Measurements from ENCODE around the gene GALNT14.

Gene GALNT14

GRCh38 chr2:30940839-30941238 is 197.4 kb downstream of the GALNT14 start:
- H3K4me1 ChIP-seq (ENCODE audit: control insufficient read depth, insufficient read depth, low read length, poor library complexity, severe bottlenecking): no peaks in the 10 kb centered on the region
- no peaks in the 10 kb centered on the region for H3K36me3 ChIP-seq (ENCODE audit: control insufficient read depth, insufficient read depth, low read length)
- H3K27ac ChIP-seq (ENCODE audit: insufficient read depth, low read length, poor library complexity, severe bottlenecking): no peak overlapping the region
- H3K27me3 ChIP-seq (replicated peaks; ENCODE audit: control insufficient read depth, insufficient read depth, low read length, poor library complexity, severe bottlenecking): no peaks in the 10 kb centered on the region
- H3K9me3 ChIP-seq (ENCODE audit: control insufficient read depth, low read length): no peaks in the 10 kb centered on the region
- no peak for DNase-seq
- no peak overlapping the region for H3K4me3 ChIP-seq (ENCODE audit: insufficient read depth, low read depth, low read length, poor library complexity, severe bottlenecking)

DNA sequence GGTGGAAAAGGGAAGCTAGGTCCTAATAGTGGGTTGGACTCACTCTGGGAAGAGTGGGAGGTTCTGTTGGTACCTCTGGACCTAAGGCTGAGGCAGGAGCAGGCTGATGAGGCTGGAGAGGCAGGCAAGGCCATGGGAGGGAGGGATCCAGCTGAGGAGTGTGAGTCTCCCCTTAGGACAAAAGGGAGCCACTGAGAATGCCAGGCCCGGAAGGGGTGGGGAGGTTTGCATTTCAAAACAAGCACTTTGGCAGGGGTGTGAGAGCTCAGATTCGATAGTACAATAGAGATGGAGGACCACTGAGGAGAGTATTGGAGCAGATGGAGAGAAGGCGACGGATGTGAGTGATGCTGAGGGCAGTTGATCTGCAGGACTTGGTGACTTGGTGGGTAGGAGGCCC is 198.9 kb downstream of the GALNT14 start:
- H3K36me3 ChIP-seq (ENCODE audit: control insufficient read depth, insufficient read depth, low read length): no peaks in the 10 kb centered on the region
- no peaks in the 10 kb centered on the region for H3K27me3 ChIP-seq (replicated peaks; ENCODE audit: control insufficient read depth, insufficient read depth, low read length, poor library complexity, severe bottlenecking)
- no peak for DNase-seq
- H3K27ac ChIP-seq (ENCODE audit: insufficient read depth, low read length, poor library complexity, severe bottlenecking): no peak overlapping the region
- H3K9me3 ChIP-seq (ENCODE audit: control insufficient read depth, low read length): no peaks in the 10 kb centered on the region
- no peaks in the 10 kb centered on the region for H3K4me1 ChIP-seq (ENCODE audit: control insufficient read depth, insufficient read depth, low read length, poor library complexity, severe bottlenecking)
- H3K4me3 ChIP-seq (ENCODE audit: insufficient read depth, low read depth, low read length, poor library complexity, severe bottlenecking): no peak overlapping the region

GRCh38 chr2:30938196-30938595 is 200.0 kb downstream of the GALNT14 start:
- Histone ChIP-seq H3K4me1 (ENCODE audit: control insufficient read depth, insufficient read depth, low read length, poor library complexity, severe bottlenecking) (no peaks in the 10 kb centered on the region), H3K4me3 (ENCODE audit: insufficient read depth, low read depth, low read length, poor library complexity, severe bottlenecking) (no peak overlapping the region)
- no peak for DNase-seq

DNA sequence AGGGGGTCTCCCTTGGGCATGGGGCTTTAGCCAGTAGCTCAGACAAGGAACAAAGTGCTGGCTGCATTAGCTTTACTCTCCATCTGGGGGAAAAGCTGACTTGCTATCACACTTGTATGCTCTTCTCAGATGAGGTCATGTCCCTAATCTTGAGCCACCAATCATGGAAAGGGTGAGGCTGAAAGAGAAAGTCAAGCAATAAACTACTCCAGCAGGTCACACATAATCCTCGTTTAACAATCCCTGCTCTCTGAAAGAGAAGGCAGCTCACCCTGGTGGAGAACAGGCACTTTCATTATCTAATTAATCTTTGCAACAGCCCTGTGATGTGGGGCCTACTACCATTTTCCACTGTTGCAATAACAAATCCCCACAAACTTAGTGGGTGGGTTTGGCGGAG is 201.3 kb downstream of the GALNT14 start:
- Histone ChIP-seq H3K27ac (ENCODE audit: insufficient read depth, low read length, poor library complexity, severe bottlenecking) (no peak overlapping the region), H3K27me3 (replicated peaks; ENCODE audit: control insufficient read depth, insufficient read depth, low read length, poor library complexity, severe bottlenecking) (no peaks in the 10 kb centered on the region), H3K9me3 (ENCODE audit: control insufficient read depth, low read length) (no peaks in the 10 kb centered on the region), H3K4me3 (ENCODE audit: insufficient read depth, low read depth, low read length, poor library complexity, severe bottlenecking) (no peak overlapping the region), H3K36me3 (ENCODE audit: control insufficient read depth, insufficient read depth, low read length) (no peaks in the 10 kb centered on the region), H3K4me1 (ENCODE audit: control insufficient read depth, insufficient read depth, low read length, poor library complexity, severe bottlenecking) (no peaks in the 10 kb centered on the region)
- DNase-seq: no peak

More at GRCh38 chr2:30938196-30938595, 200.0 kb downstream of the GALNT14 start:
- Histone ChIP-seq H3K9me3 (ENCODE audit: control insufficient read depth, low read length) (no peaks in the 10 kb centered on the region), H3K36me3 (ENCODE audit: control insufficient read depth, insufficient read depth, low read length) (no peaks in the 10 kb centered on the region), H3K27me3 (replicated peaks; ENCODE audit: control insufficient read depth, insufficient read depth, low read length, poor library complexity, severe bottlenecking) (no peaks in the 10 kb centered on the region), H3K27ac (ENCODE audit: insufficient read depth, low read length, poor library complexity, severe bottlenecking) (no peak overlapping the region)

DNA sequence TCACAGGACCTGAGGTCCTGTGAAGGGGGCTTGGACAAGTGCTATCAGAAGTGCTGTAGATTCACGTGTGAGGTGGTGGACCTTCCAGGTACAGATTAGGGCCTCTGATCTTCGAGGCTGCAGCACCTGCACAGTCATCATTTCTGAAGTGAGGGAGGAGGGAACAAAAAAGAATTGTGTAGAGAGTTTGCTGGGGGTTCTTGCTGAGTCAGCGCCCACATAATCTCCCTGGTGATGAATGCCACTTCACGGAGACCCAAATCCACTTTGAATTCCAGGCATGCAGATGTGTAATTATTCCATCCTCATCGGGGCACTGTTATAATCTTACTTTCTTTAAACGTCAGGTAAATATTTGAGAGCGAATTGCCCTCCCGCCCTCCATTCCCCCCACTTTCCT is 202.4 kb downstream of the GALNT14 start:
- no peaks in the 10 kb centered on the region for H3K4me1 ChIP-seq (ENCODE audit: control insufficient read depth, insufficient read depth, low read length, poor library complexity, severe bottlenecking)
- no peak overlapping the region for H3K27ac ChIP-seq (ENCODE audit: insufficient read depth, low read length, poor library complexity, severe bottlenecking)
- H3K27me3 ChIP-seq (replicated peaks; ENCODE audit: control insufficient read depth, insufficient read depth, low read length, poor library complexity, severe bottlenecking): no peaks in the 10 kb centered on the region
- H3K9me3 ChIP-seq (ENCODE audit: control insufficient read depth, low read length): no peaks in the 10 kb centered on the region
- no peak for DNase-seq
- H3K4me3 ChIP-seq (ENCODE audit: insufficient read depth, low read depth, low read length, poor library complexity, severe bottlenecking): no peak overlapping the region
- no peaks in the 10 kb centered on the region for H3K36me3 ChIP-seq (ENCODE audit: control insufficient read depth, insufficient read depth, low read length)

DNA sequence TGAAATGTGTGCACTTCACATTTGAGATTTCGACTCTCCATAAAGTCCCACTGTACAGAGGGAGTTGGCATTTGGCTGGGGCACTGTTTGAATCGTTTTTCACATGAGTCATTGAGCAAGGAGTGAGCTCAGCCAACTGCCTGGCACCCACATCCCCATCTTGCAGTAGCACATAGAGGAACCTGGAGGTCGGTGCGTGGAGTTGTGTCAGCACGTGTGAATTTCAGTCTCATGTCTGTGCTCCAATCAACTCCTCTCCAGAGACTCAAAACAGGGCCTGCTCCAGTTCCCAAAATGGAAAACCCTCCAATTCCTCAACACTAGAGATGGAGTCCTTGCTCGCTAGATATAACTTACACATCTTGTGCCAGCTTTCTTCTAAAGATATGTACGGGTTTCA is 204.2 kb downstream of the GALNT14 start:
- DNase-seq: no peak
- Histone ChIP-seq H3K4me3 (ENCODE audit: insufficient read depth, low read depth, low read length, poor library complexity, severe bottlenecking) (no peak overlapping the region), H3K9me3 (ENCODE audit: control insufficient read depth, low read length) (no peaks in the 10 kb centered on the region), H3K36me3 (ENCODE audit: control insufficient read depth, insufficient read depth, low read length) (no peaks in the 10 kb centered on the region), H3K27me3 (replicated peaks; ENCODE audit: control insufficient read depth, insufficient read depth, low read length, poor library complexity, severe bottlenecking) (no peaks in the 10 kb centered on the region), H3K4me1 (ENCODE audit: control insufficient read depth, insufficient read depth, low read length, poor library complexity, severe bottlenecking) (no peaks in the 10 kb centered on the region), H3K27ac (ENCODE audit: insufficient read depth, low read length, poor library complexity, severe bottlenecking) (no peak overlapping the region)

GRCh38 chr2:30933496-30933895 is 204.7 kb downstream of the GALNT14 start:
- Histone ChIP-seq H3K9me3 (ENCODE audit: control insufficient read depth, low read length) (no peaks in the 10 kb centered on the region), H3K27ac (ENCODE audit: insufficient read depth, low read length, poor library complexity, severe bottlenecking) (no peak overlapping the region), H3K36me3 (ENCODE audit: control insufficient read depth, insufficient read depth, low read length) (no peaks in the 10 kb centered on the region), H3K4me1 (ENCODE audit: control insufficient read depth, insufficient read depth, low read length, poor library complexity, severe bottlenecking) (no peaks in the 10 kb centered on the region), H3K4me3 (ENCODE audit: insufficient read depth, low read depth, low read length, poor library complexity, severe bottlenecking) (no peak overlapping the region), H3K27me3 (replicated peaks; ENCODE audit: control insufficient read depth, insufficient read depth, low read length, poor library complexity, severe bottlenecking) (no peaks in the 10 kb centered on the region)
- no peak for DNase-seq

GRCh38 chr2:30932870-30933269 is 205.4 kb downstream of the GALNT14 start:
- no peak overlapping the region for H3K4me3 ChIP-seq (ENCODE audit: insufficient read depth, low read depth, low read length, poor library complexity, severe bottlenecking)
- no peaks in the 10 kb centered on the region for H3K9me3 ChIP-seq (ENCODE audit: control insufficient read depth, low read length)
- no peaks in the 10 kb centered on the region for H3K4me1 ChIP-seq (ENCODE audit: control insufficient read depth, insufficient read depth, low read length, poor library complexity, severe bottlenecking)
- DNase-seq: no peak
- H3K27ac ChIP-seq (ENCODE audit: insufficient read depth, low read length, poor library complexity, severe bottlenecking): no peak overlapping the region
- H3K36me3 ChIP-seq (ENCODE audit: control insufficient read depth, insufficient read depth, low read length): no peaks in the 10 kb centered on the region
- no peaks in the 10 kb centered on the region for H3K27me3 ChIP-seq (replicated peaks; ENCODE audit: control insufficient read depth, insufficient read depth, low read length, poor library complexity, severe bottlenecking)

DNA sequence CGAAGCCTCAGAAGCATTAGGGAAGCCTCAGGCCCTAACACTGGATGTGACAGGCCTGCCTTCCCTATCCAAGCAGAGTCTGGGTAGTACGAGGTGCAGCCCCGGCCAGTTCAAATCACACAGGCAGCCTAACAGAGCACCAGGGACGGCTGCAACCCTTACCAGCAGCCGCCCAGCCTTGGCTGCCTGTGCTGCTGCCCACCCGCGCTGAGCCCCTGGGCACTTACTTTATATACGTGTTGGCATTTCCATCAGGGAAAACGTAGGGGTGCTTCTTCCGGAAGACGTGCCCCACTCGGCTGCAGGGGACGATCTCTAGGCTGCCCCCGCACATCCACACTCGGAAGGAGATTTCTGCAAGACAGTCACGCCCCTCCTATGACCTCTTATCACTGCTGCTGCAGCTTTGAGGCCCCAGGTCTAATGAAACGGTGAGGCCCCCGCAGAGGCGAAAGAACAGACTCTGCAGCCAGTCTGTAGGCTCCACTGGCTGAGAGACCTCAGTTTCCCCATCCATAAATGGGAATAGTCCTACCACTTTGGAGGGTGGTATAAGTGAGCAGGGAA is 206.3 kb downstream of the GALNT14 start:
- Histone ChIP-seq H3K4me3 (ENCODE audit: insufficient read depth, low read depth, low read length, poor library complexity, severe bottlenecking) (no peak overlapping the region), H3K27ac (ENCODE audit: insufficient read depth, low read length, poor library complexity, severe bottlenecking) (no peak overlapping the region), H3K4me1 (ENCODE audit: control insufficient read depth, insufficient read depth, low read length, poor library complexity, severe bottlenecking) (no peaks in the 10 kb centered on the region), H3K27me3 (replicated peaks; ENCODE audit: control insufficient read depth, insufficient read depth, low read length, poor library complexity, severe bottlenecking) (no peaks in the 10 kb centered on the region), H3K36me3 (ENCODE audit: control insufficient read depth, insufficient read depth, low read length) (no peaks in the 10 kb centered on the region), H3K9me3 (ENCODE audit: control insufficient read depth, low read length) (no peaks in the 10 kb centered on the region)
- no peak for DNase-seq

GRCh38 chr2:30930716-30931115 is 207.5 kb downstream of the GALNT14 start:
- no peak for DNase-seq
- H3K27ac ChIP-seq (ENCODE audit: insufficient read depth, low read length, poor library complexity, severe bottlenecking): no peak overlapping the region
- H3K36me3 ChIP-seq (ENCODE audit: control insufficient read depth, insufficient read depth, low read length): no peaks in the 10 kb centered on the region
- no peaks in the 10 kb centered on the region for H3K4me1 ChIP-seq (ENCODE audit: control insufficient read depth, insufficient read depth, low read length, poor library complexity, severe bottlenecking)
- no peaks in the 10 kb centered on the region for H3K27me3 ChIP-seq (replicated peaks; ENCODE audit: control insufficient read depth, insufficient read depth, low read length, poor library complexity, severe bottlenecking)
- H3K4me3 ChIP-seq (ENCODE audit: insufficient read depth, low read depth, low read length, poor library complexity, severe bottlenecking): no peak overlapping the region
- H3K9me3 ChIP-seq (ENCODE audit: control insufficient read depth, low read length): no peaks in the 10 kb centered on the region

Measured in effector memory CD4-positive, alpha-beta T cell (primary cell).